Ovary (tissue), 3 donors: Measurements from ENCODE around the gene ELMO2.

Source experiments
- EP300 ChIP-seq: sonication (generic); formaldehyde crosslinking; IDR thresholded peaks from one replicate; pipeline ENCODE4 v1.6.1; 2017; ENCODE audit warnings: antibody characterized with exemption
- POLR2A ChIP-seq: fragments of 450-650 bp; IDR thresholded peaks from one replicate; pipeline ENCODE4 v1.6.1; 2017; ENCODE audit warnings: antibody characterized with exemption, mild to moderate bottlenecking, moderate library complexity
- TF ChIP-seq, protein P1 (sequence below), 3 donors: fragments of 450-650 bp in 2 of 3; fragments of 200-600 bp in 1 of 3; IDR thresholded peaks; one replicate each; pipeline versions ENCODE4 v1.5.1 to v1.8.0; 2016 to 2022; ENCODE audit warnings: antibody characterized with exemption in 3 of 3, mild to moderate bottlenecking in 1 of 3
- donor health status: DM: no; HTN: no; CAD: no.

DNA sequence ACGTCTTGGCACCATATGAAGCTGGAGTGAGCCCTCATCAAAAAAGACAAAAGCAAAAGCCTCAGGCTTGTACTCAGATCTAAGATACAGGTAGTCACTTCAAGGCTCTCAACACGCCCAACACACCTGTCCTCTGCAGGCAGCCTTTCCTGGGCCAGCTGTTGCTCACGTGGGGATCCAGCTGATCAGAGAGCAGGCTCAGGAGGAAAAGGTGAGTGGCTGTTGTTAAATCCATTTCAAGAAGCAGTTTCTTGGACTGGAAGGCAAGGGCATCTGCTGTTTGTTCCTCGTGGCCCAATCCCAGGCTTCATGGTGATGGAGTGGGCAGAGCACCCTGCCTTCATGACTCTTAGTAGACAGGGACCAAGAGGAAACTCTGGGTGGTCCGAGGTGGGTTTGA is 39.6 kb downstream of the ELMO2 start:
- TF ChIP-seq, protein P1, sequence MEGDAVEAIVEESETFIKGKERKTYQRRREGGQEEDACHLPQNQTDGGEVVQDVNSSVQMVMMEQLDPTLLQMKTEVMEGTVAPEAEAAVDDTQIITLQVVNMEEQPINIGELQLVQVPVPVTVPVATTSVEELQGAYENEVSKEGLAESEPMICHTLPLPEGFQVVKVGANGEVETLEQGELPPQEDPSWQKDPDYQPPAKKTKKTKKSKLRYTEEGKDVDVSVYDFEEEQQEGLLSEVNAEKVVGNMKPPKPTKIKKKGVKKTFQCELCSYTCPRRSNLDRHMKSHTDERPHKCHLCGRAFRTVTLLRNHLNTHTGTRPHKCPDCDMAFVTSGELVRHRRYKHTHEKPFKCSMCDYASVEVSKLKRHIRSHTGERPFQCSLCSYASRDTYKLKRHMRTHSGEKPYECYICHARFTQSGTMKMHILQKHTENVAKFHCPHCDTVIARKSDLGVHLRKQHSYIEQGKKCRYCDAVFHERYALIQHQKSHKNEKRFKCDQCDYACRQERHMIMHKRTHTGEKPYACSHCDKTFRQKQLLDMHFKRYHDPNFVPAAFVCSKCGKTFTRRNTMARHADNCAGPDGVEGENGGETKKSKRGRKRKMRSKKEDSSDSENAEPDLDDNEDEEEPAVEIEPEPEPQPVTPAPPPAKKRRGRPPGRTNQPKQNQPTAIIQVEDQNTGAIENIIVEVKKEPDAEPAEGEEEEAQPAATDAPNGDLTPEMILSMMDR (IDR thresholded peaks at IDR 0.05): no peak
- TF ChIP-seq POLR2A (no peak), EP300 (no peak)
